HepG2 (cell line): Measurements from ENCODE around the gene NFIL3.

Source experiments
- EZH2 ChIP-seq: conservative IDR thresholded peaks from 2 replicates; pipeline ENCODE4 v1.6.1; 2012; ENCODE audit warnings: mild to moderate bottlenecking, low read depth, low read length, moderate library complexity
- GATAD1 ChIP-seq: IDR thresholded peaks from 2 replicates; pipeline ENCODE4 v1.6.1; 2016; ENCODE audit warnings: missing genetic modification reagents, missing compliant biosample characterization
- POLR2A ChIP-seq, 2 experiments: IDR thresholded peaks; 2 replicates each; pipeline ENCODE4 v1.6.1; 2011; ENCODE audit warnings: low read depth in 2 of 2, low read length in 2 of 2, mild to moderate bottlenecking in 1 of 2, moderate library complexity in 1 of 2; ENCODE audit not compliant: insufficient read depth in 1 of 2
- POLR2AphosphoS5 ChIP-seq: IDR thresholded peaks from 2 replicates; pipeline ENCODE4 v1.6.1; 2012; ENCODE audit warnings: low read depth, low read length
- ZZZ3 ChIP-seq: sonication (generic); formaldehyde crosslinking; IDR thresholded peaks from 2 replicates; pipeline ENCODE4 v1.4.0; 2020; ENCODE audit warnings: missing genetic modification reagents, mild to moderate bottlenecking, borderline replicate concordance
- TF ChIP-seq, protein P1 (sequence below): sonication (generic); formaldehyde crosslinking; IDR thresholded peaks from 2 replicates; pipeline ENCODE4 v1.5.0; 2020; ENCODE audit warnings: mild to moderate bottlenecking, missing genetic modification reagents, moderate library complexity

DNA sequence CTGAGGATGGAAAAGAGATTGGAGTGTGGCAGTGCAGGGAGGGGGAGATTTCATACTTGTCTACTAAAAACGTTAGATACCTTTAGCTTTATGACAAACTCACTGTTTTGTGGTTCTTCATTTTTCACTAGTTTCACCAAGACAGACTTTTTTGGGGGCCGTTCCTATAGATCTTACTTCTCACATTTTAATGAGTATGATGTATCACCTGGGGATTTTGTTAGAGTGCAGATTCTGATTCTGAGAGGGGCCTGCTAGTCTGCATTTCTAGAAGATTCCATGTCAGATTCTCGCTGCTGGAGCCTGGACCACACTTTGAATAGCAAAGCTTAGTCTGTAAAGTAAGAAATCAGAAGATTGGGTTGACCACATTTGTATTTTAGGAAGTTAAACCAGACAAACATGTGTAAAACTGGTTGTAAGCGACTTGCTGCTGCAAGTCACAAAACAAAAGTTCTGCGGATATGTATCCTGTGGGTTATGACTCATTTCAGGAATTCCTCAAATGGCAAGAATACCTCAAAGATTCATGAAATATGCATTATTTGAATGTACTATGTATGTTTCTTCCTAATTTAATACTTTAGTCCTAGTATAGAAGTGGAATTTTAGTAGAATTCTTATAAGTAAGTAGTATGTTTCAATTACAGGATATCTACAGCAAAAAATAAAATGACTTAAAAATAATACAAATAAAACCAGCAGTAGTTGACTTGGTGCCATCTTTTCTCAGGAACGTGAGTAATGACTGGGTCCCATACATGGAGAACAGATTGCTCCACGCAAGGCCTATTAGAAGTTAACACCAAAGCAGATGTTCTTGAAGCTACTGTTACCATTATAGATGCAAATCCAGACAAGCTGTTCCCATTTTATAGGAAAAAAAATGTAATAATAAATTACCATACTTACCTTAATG, 27.8 kb downstream of the NFIL3 start:
- TF ChIP-seq POLR2AphosphoS5: no peak
- no peak for TF ChIP-seq GATAD1 (CRISPR knock-in tag)
- no peak for TF ChIP-seq POLR2A (IDR thresholded peaks at IDR 0.05; ENCODE audit: insufficient read depth in 1 of 2, low read depth in 2 of 2, low read length in 2 of 2)
- TF ChIP-seq, protein P1, sequence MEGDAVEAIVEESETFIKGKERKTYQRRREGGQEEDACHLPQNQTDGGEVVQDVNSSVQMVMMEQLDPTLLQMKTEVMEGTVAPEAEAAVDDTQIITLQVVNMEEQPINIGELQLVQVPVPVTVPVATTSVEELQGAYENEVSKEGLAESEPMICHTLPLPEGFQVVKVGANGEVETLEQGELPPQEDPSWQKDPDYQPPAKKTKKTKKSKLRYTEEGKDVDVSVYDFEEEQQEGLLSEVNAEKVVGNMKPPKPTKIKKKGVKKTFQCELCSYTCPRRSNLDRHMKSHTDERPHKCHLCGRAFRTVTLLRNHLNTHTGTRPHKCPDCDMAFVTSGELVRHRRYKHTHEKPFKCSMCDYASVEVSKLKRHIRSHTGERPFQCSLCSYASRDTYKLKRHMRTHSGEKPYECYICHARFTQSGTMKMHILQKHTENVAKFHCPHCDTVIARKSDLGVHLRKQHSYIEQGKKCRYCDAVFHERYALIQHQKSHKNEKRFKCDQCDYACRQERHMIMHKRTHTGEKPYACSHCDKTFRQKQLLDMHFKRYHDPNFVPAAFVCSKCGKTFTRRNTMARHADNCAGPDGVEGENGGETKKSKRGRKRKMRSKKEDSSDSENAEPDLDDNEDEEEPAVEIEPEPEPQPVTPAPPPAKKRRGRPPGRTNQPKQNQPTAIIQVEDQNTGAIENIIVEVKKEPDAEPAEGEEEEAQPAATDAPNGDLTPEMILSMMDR (CRISPR knock-in tag): no peak
- no peak for TF ChIP-seq ZZZ3 (CRISPR knock-in tag)
- no peak for TF ChIP-seq EZH2
